Measurements from ENCODE around the gene COQ2. TPM values are rescaled to one million over a fixed set of nuclear protein-coding genes. Genes with fewer than 3 reads are reported as not detected.
"Not testable (repeated sequence)": the region's sequence is repeated elsewhere in the genome, so short reads cannot be mapped to it uniquely, and the experiment has no call there.

COQ2 gene
- total and polyA plus RNA-seq, 5 experiments from 2014 or later, result 5.0 to 8.1 (median 5.3) TPM

DNA sequence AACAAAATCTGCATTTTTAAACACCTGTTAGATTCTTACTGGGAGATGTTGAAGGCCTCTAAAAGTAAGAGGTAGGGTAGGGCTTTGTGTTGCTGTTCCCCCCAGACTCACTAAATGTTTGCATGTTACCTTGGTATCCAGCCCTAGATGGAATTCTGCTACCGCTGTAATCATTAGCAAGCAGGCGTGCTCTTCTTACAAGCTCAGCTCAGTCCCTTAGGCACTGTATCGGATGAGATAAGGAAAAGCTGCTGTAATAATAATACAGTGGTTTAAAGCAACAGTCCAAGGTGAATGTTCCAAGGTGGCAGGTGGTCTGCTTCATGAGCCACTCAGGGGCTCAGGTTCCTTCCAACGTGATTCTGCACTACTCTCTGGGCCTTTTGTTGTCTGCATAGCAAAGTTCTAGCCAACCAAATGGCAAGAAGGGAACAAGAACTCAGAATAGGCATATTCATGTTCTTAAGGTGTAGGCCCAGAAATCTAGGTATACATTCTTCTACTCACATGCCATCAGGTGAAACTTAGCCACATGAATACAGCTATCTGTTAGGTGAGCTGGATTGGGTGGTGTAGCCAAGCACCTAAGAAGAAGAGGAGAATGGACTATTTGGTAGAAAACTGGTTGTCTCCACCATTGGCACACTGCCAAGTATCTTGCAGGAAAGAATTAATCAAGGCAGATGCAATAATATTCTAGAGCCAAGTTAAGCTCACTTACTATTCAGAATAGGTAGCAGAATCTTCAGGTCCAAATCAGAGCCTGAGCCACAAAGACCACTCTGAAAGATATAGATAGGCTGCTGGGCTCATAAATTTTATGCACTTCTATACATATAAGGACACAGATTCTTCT, 46.0 kb downstream of the COQ2 start:
- Mint-ChIP-seq H3K27me3 (no peaks in the 10 kb centered on the region), H3K9me3 (no peaks in the 10 kb centered on the region), H3K27ac (peak overlapping the region in 1 of 10 donors; percentile 45), H3K36me3 (peaks cover 0 to 3% (median 0%) of the 10 kb centered on the region in 3 donors), H3K4me3 (no peak overlapping the region), H3K4me1 (peaks cover 24 to 68% (median 64%) of the 10 kb centered on the region in 4 donors)
- POLR2A ChIA-PET, result interaction anchor here (0.6 to 1.7 kb wide), 3 partner anchors 21 to 272 kb away, joined by 3 to 4 read pairs (median 3); no protein-coding TSS in a partner anchor
- ATAC-seq (no peak), DNase-seq (no peak)

DNA sequence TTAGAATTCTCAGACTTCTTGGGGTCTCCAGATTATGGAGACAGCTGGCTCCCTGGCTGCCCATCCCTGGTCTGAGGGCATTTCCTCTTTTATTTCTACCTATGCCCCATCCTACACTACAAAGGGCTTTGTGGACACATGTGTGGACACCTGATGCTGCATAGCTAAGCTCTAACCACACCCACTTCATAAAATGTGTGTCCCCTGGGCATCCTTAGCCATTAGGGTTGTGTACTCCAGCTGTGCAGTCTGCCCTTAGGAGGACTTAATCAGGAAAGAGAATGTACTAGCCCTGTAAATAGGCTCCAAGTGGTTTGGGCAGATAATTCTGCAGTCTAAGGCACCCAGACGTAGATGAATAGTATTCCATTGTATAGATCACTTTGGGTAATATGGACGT, 47.0 kb downstream of the COQ2 start:
- POLR2A ChIA-PET, result interaction anchor here (0.9 to 1.7 kb wide), 4 partner anchors 10 to 127 kb away, joined by 3 to 4 read pairs (median 4); no protein-coding TSS in a partner anchor
- H3K27me3 Mint-ChIP-seq, result no peaks in the 10 kb centered on the region
- H3K4me1 Mint-ChIP-seq, result peaks cover 23 to 65% (median 60%) of the 10 kb centered on the region in 4 donors
- no peaks in the 10 kb centered on the region for H3K9me3 Mint-ChIP-seq
- H3K36me3 Mint-ChIP-seq, result no peaks in the 10 kb centered on the region
- peak overlapping the region in 1 of 10 donors; percentile 42 for H3K27ac Mint-ChIP-seq
- ATAC-seq (no peak), DNase-seq (no peak)
- H3K4me3 Mint-ChIP-seq, result no peak overlapping the region

DNA sequence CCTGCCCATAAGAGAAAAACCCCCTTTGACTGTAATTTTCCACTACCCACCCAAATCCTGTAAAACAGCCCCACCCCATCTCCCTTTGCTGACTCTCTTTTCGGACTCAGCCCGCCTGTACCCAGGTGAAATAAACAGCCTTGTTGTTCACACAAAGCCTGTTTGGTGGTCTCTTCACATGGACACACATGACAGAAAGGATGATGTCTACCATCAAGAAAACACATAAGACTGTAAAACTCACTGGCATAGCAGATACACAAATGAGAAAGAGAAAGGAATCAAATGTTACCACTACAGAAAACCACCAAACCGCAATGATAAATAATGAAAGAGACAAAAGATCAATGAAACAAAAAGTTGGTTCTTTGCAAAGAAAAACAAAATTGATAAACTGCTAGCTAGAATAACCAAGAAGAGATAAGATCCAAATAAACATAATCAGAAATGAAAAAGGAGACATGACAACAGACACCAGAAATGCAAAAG, 48.9 kb downstream of the COQ2 start:
- peaks cover 27 to 67% (median 62%) of the 10 kb centered on the region in 4 donors for H3K4me1 Mint-ChIP-seq
- H3K36me3 Mint-ChIP-seq, H3K9me3 Mint-ChIP-seq, H3K27me3 Mint-ChIP-seq: not testable (repeated sequence)
- POLR2A ChIA-PET, result interaction anchor here (0.6 to 1.3 kb wide), 3 partner anchors 12 to 52 kb away, joined by 3 to 4 read pairs (median 4); no protein-coding TSS in a partner anchor
- peak; percentile 74 for ATAC-seq
- H3K4me3 Mint-ChIP-seq, result peak overlapping the region; percentile 41 to 74 (median 68)
- DNase-seq, result peak in 3 of 10 donors; percentile 51 to 71 (median 66)
- H3K27ac Mint-ChIP-seq, result peak overlapping the region; percentile 58 to 94 (median 88)

DNA sequence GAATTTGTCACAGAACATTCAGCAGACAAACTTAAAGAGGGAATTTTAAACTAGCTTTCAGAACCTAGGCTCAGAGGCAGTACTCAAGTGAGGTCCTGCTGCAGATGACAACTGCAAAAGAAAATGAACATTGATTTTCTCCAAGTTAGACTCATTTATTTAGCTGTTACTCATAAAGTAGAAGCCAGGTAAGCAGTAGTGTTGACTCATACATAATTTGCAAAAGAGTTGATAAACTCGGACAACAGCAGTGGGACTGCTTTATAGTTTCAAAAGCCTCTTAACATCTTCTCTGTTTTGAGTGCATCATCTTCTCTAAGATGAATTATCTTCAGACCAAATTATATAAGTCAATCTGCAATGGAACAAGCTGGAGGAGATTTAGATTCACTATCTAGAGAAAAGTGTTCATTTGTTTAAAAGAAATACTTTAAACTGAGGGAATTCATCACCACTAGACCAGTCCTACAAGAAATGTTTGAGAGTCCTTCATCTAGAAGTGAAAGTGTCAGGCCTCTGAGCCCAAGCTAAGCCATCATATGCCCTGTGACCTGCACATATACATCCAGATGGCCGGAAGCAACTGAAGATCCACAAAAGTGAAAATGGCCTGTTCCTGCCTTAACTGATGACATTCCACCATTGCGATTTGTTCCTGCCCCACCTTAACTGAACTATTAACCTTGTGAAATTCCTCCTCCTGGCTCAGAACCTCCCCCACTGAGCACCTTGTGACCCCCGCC, 49.5 kb downstream of the COQ2 start:
- POLR2A ChIA-PET, result interaction anchor here (0.5 to 1.5 kb wide), 7 partner anchors 11 to 127 kb away, joined by 3 to 9 read pairs (median 4); no protein-coding TSS in a partner anchor
- peak overlapping the region; percentile 58 to 94 (median 88) for H3K27ac Mint-ChIP-seq
- no peaks in the 10 kb centered on the region for H3K36me3 Mint-ChIP-seq
- H3K27me3 Mint-ChIP-seq, result no peaks in the 10 kb centered on the region
- H3K4me1 Mint-ChIP-seq, result peaks cover 24 to 61% (median 58%) of the 10 kb centered on the region in 4 donors
- H3K4me3 Mint-ChIP-seq, result peak overlapping the region; percentile 41 to 74 (median 68)
- no peak for DNase-seq
- peak in 1 of 2 donors; percentile 11 for ATAC-seq
- H3K9me3 Mint-ChIP-seq, result no peaks in the 10 kb centered on the region

DNA sequence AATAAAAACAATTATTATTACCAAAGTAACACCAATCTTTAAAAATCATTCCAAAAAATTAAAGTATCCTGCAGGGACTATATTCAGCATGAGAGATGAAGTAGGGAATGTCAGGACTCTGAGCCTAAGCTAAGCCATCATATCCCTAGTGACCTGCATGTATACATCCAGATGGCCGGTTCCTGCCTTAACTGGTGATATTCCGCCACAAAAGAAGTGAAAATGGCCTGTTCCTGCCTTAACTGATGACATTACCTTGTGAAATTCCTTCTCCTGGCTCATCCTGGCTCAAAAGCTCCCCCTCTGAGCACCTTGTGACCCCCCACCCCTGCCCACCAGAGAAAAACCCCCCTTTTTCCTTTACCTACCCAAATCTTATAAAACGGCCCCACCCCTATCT, 50.2 kb downstream of the COQ2 start:
- ATAC-seq, H3K9me3 Mint-ChIP-seq, H3K27me3 Mint-ChIP-seq, H3K36me3 Mint-ChIP-seq, DNase-seq: not testable (repeated sequence)
- peaks cover 23 to 58% (median 55%) of the 10 kb centered on the region in 4 donors for H3K4me1 Mint-ChIP-seq
- peak overlapping the region in 6 of 10 donors; percentile 25 to 91 (median 56) for H3K27ac Mint-ChIP-seq
- POLR2A ChIA-PET, result interaction anchor here (0.8 to 1.5 kb wide), 4 partner anchors 11 to 127 kb away, joined by 3 to 9 read pairs (median 4); no protein-coding TSS in a partner anchor
- peak overlapping the region in 1 of 10 donors; percentile 58 for H3K4me3 Mint-ChIP-seq

DNA sequence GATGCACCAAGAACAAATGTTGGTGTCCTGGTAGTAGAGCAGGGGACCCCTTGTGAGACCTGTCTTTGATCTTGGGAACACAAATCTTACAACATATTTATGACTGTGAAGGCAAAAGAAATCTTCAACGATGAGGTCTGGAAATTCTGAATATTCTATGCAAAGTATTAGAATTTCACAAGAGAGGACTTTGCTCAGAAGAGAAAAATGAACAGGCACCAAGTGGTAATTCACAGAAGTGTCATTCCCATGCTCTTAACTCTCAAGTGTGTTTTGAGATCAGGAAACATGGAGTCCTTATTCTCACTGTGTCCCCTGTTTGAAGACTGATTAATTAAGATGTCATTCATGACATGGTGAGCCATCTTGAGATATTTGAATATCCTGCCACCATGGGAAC, 52.5 kb downstream of the COQ2 start:
- Mint-ChIP-seq H3K4me1 (peaks cover 23 to 57% (median 50%) of the 10 kb centered on the region in 4 donors), H3K36me3 (peaks cover 0 to 2% (median 0%) of the 10 kb centered on the region in 3 donors), H3K4me3 (peak overlapping the region in 9 of 10 donors; percentile 3 to 65 (median 47)), H3K9me3 (no peaks in the 10 kb centered on the region), H3K27ac (peak overlapping the region in 9 of 10 donors; percentile 26 to 84 (median 65)), H3K27me3 (no peaks in the 10 kb centered on the region)
- ATAC-seq (no peak), DNase-seq (no peak)
- POLR2A ChIA-PET, result interaction anchor here (1.4 to 1.8 kb wide), 2 partner anchors 14 kb away, joined by 5 to 7 read pairs; no protein-coding TSS in a partner anchor

DNA sequence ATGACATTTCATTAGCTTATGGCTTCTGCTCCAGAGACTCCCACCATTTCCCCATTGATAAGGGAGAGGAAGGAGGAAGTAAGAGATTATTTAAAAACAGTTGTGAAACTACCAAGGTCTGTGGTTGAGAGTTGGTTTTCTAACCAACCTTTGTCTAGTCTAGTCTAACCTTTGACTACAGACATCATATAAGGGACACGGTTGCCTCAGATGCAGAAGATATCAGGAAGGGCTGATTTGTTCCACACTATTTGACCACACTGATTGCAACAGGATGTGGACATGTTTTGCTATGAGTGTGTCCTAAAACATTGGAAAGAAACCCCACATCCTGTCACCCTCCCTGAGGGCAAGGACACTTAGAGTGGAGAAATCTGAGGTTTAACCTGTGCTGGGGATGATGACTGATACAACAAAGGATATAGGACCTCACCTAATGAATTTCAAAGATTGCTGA, 53.0 kb downstream of the COQ2 start:
- Mint-ChIP-seq H3K27ac (peak overlapping the region in 9 of 10 donors; percentile 26 to 84 (median 65)), H3K4me1 (peaks cover 21 to 58% (median 47%) of the 10 kb centered on the region in 4 donors), H3K4me3 (peak overlapping the region in 9 of 10 donors; percentile 3 to 65 (median 47)), H3K27me3 (no peaks in the 10 kb centered on the region), H3K9me3 (no peaks in the 10 kb centered on the region), H3K36me3 (peaks cover 0 to 2% (median 0%) of the 10 kb centered on the region in 3 donors)
- ATAC-seq (peak; percentile 71), DNase-seq (peak in 2 of 10 donors; percentile 22 to 32)
- POLR2A ChIA-PET, result interaction anchor here (1.4 kb wide), 1 partner anchor 14 kb away, joined by 7 read pairs; no protein-coding TSS in a partner anchor

DNA sequence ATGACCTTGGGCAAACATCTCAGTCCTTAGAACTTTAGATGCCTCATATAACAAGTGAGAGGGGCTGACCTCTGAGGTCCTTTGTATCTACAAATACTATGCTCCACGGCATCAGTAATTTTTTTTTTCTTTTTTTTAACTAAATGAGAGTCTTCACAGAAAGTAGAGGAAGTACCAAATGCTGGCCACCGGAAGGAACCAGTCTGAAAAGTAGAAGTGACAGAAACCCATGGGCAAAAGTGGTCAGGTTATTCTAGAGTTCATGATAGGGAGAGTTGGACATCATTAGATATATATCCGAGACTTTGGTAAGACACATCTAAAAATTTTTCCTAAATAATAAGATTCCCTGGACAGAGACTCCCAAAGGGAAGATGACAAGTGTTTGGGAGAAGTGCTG, 53.7 kb downstream of the COQ2 start:
- peaks cover 0 to 2% (median 0%) of the 10 kb centered on the region in 3 donors for H3K36me3 Mint-ChIP-seq
- peak overlapping the region in 5 of 10 donors; percentile 26 to 84 (median 51) for H3K27ac Mint-ChIP-seq
- POLR2A ChIA-PET, result interaction anchor here (0.5 to 1.4 kb wide), 2 partner anchors 13 to 31 kb away, joined by 3 to 7 read pairs; no protein-coding TSS in a partner anchor
- H3K27me3 Mint-ChIP-seq, result no peaks in the 10 kb centered on the region
- H3K9me3 Mint-ChIP-seq, result no peaks in the 10 kb centered on the region
- peak overlapping the region in 2 of 10 donors; percentile 11 to 63 for H3K4me3 Mint-ChIP-seq
- H3K4me1 Mint-ChIP-seq, result peaks cover 16 to 51% (median 40%) of the 10 kb centered on the region in 4 donors
- no peak for ATAC-seq
- DNase-seq, result no peak

DNA sequence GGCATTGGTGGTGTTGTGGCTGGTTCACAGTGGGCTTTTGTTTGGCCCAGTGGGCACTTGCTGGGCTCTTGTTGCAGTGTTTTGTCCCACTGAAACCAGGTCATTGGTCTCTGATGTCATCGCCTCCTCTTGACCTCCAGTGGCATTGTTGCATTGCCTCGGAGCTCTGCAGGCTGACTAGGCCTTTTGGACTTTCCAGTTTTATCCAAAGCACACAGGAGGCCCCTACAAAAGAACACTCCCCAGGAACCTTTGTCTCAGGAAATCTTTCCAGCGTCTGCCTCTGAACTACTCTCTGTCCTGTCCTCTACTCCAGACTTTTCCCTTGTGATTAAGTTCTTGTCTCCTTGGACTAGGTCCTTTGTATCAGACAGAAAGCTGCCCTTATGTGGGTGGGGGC, 54.8 kb downstream of the COQ2 start:
- DNase-seq, result no peak
- POLR2A ChIA-PET, result interaction anchor here (1.0 to 1.4 kb wide), 2 partner anchors 17 to 115 kb away, joined by 3 to 5 read pairs; no protein-coding TSS in a partner anchor
- Mint-ChIP-seq H3K4me1 (peaks cover 9 to 45% (median 35%) of the 10 kb centered on the region in 4 donors), H3K9me3 (no peaks in the 10 kb centered on the region), H3K27me3 (no peaks in the 10 kb centered on the region), H3K36me3 (peaks cover 0 to 2% (median 0%) of the 10 kb centered on the region in 3 donors), H3K4me3 (no peak overlapping the region), H3K27ac (peak overlapping the region in 2 of 10 donors; percentile 3 to 88)
- no peak for ATAC-seq

DNA sequence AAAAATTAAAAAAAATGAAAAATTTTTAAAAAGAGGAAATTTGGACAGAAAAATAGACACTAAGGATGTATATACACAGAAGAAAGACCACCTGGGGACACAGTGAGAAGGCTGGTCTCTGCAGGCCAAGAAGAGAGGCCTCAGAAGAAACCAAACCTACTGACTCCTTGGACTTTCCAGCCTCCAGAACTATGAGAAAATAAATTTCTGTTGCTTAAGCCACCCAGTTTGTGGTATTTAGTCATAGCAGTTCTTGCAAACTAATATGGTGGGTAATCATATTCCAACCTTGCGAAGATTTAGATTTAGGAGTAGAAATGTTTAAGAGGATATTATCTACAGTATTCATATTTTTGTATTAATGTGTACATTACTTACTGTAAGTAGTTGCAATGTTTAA, 56.4 kb downstream of the COQ2 start:
- Mint-ChIP-seq H3K36me3 (peaks cover 0 to 2% (median 0%) of the 10 kb centered on the region in 3 donors), H3K4me1 (peaks cover 9 to 55% (median 37%) of the 10 kb centered on the region in 4 donors), H3K9me3 (no peaks in the 10 kb centered on the region), H3K27me3 (no peaks in the 10 kb centered on the region), H3K4me3 (no peak overlapping the region), H3K27ac (no peak overlapping the region)
- ATAC-seq (no peak), DNase-seq (no peak)
- POLR2A ChIA-PET, result no interaction called here

DNA sequence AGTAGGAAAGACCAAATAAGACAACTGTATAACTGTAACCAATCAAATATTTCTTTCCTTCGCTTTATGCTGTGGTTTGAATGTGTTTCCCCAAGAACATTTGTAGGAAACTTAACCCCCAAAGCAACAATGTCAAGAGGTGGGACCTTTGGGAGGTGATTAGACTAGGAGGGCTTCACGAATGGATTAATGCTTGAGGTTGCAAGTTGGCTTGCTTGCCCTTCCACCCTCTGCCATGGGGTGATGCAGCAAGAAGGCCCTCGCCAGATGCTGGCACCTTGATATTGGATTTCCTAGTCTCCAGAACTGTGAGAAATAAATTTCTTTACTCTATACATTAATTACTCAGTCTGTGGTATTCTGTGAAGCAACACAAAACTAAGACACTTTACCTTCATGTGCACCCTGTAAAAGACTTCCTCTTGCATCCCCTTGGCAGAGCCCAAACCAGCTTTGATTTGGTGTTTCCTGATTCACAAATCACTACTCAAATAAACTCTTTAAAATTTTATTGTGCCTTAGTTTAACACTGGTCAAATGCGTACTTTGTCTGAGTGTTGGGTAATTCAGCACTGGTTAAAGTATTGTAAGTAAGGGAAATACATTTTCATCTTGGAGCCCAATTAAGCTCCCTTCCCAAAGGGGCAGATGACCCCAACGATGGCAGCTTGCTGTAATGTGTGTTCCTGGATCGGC, 59.9 kb downstream of the COQ2 start:
- H3K4me1 Mint-ChIP-seq, result peaks cover 2 to 61% (median 26%) of the 10 kb centered on the region in 4 donors
- no peak for ATAC-seq
- no peaks in the 10 kb centered on the region for H3K27me3 Mint-ChIP-seq
- peaks cover 0 to 2% (median 0%) of the 10 kb centered on the region in 3 donors for H3K36me3 Mint-ChIP-seq
- no peak overlapping the region for H3K4me3 Mint-ChIP-seq
- POLR2A ChIA-PET, result interaction anchor here (1.2 to 1.4 kb wide), 2 partner anchors 10 to 13 kb away, joined by 3 to 4 read pairs; no protein-coding TSS in a partner anchor
- no peak overlapping the region for H3K27ac Mint-ChIP-seq
- no peak for DNase-seq
- H3K9me3 Mint-ChIP-seq, result no peaks in the 10 kb centered on the region

All from naive thymus-derived CD8-positive, alpha-beta T cell (primary cell).